Cardiac fibroblast (primary cell): ENCODE measurements around the gene GNAI3.

Source experiments
- DNase-seq, 2 donors: peaks; one replicate each; pipeline versions ENCODE4 v3.0.0 to v3.0.0-alpha.2; 2010; ENCODE audit warnings: low read depth in 2 of 2
- H3K4me3 ChIP-seq, 2 donors: replicated peaks in 1 of 2; 1 replicate in 1 of 2; 2 replicates in 1 of 2; pipeline ENCODE4 v1.5.1; 2011; ENCODE audit warnings: low read depth in 2 of 2, low read length in 2 of 2, mild to moderate bottlenecking in 2 of 2, moderate library complexity in 1 of 2
- TF ChIP-seq, protein P1 (sequence below): IDR thresholded peaks from one replicate; pipeline ENCODE4 v1.5.1; 2011; ENCODE audit warnings: low read depth, mild to moderate bottlenecking, low read length, inconsistent platforms

Gene GNAI3

DNA sequence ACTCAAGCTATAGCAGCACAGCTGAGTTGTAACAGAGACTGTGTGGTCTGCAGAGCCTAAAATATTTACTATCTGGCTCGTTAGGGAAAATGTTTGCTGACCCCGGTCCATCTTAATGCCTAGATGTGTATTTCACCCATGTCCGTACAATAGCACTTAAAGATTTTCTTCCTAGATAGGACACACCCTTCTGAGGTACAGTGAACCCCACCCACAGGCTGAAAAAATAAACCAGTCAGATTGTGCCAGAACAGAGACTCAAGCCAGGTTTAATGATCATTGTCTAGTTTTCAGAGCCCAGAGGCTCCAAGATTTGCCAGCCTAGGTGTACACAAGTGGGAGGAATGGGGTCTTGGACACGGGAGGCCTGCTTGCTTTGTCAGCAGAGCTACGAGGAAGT lies 44.5 kb upstream of the GNAI3 start:
- TF ChIP-seq, protein P1, sequence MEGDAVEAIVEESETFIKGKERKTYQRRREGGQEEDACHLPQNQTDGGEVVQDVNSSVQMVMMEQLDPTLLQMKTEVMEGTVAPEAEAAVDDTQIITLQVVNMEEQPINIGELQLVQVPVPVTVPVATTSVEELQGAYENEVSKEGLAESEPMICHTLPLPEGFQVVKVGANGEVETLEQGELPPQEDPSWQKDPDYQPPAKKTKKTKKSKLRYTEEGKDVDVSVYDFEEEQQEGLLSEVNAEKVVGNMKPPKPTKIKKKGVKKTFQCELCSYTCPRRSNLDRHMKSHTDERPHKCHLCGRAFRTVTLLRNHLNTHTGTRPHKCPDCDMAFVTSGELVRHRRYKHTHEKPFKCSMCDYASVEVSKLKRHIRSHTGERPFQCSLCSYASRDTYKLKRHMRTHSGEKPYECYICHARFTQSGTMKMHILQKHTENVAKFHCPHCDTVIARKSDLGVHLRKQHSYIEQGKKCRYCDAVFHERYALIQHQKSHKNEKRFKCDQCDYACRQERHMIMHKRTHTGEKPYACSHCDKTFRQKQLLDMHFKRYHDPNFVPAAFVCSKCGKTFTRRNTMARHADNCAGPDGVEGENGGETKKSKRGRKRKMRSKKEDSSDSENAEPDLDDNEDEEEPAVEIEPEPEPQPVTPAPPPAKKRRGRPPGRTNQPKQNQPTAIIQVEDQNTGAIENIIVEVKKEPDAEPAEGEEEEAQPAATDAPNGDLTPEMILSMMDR: no peak
- no peak overlapping the region for H3K4me3 ChIP-seq
- no peak for DNase-seq

DNA sequence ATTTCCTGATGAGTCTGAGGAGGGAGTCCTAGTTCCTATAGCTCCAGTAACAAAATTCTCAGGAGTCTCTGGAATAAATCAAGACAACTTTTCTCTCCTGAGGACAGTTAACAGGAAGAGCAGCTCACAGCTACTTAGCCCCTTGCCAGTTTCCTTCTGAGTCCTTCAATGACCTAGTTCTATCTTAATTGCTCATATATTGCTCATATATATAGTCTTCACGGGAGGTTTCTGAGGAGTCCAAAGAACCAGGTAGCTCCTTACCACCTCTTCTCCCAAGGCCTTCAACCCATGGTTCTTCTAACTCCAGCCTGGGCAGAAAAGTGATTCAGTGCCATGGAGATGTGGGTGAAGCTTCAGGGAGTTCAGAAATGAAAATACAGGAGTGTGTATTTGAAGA lies 43.4 kb upstream of the GNAI3 start:
- TF ChIP-seq, protein P1: no peak
- DNase-seq: no peak
- no peak overlapping the region for H3K4me3 ChIP-seq

DNA sequence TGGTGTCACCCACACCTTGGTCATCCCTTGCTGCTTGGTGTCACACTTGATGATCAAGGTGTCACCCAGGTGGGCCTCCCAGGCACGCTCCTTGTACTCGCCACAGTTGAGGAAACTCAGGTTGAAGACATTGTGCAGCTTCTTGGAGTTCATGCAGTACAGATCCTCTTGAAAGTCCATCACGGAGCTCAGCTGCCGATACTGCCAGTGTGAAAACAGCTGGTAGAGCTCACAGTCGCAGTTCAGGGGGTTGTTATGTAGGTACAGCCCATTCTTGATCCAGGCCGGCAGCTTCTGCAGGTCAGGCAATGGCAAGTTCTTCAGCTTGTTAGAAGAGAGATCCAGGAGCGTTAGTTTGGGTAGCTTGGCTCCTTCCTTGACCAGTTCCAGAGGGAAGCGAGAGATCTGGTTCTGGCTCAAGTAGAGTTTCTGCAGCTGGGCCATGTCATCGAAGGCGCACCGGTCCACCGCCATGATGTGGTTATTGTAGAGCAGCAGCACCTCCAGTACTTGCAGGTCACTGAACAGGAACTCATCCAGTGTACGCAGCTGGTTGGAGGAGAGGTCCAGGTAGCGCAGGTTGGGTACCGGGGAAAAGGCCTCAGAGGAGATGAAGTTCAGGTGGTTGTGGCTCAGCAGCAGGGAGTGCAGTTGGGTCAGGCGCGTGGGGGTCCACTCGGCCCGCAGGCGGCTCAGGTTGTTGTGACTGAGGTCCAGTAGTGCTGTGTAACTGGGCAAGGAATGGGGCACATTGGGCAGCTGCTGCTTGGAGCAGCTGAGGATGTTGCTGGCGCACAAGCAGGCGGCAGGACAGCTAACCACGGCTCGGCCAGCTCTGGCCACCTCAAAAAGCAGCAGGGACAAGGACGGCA lies 40.2 kb upstream of the GNAI3 start:
- TF ChIP-seq, protein P1: no peak
- DNase-seq: no peak
- H3K4me3 ChIP-seq: no peak overlapping the region

DNA sequence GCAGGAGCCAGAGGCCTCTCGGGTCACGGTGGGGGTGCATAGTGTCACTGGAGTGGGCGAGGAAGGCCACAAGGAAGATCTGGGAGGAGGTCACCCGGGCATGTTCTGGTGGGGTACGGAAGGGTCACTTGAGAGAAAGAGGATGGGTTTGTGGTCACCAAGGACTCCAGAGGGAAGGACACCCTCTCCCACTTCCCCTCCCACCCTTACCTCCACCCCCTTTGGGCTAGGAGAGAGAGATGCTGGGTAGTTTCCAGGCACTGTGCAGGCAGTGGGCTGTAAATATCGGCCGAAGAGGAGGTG lies 39.6 kb upstream of the GNAI3 start:
- no peak for DNase-seq

DNA sequence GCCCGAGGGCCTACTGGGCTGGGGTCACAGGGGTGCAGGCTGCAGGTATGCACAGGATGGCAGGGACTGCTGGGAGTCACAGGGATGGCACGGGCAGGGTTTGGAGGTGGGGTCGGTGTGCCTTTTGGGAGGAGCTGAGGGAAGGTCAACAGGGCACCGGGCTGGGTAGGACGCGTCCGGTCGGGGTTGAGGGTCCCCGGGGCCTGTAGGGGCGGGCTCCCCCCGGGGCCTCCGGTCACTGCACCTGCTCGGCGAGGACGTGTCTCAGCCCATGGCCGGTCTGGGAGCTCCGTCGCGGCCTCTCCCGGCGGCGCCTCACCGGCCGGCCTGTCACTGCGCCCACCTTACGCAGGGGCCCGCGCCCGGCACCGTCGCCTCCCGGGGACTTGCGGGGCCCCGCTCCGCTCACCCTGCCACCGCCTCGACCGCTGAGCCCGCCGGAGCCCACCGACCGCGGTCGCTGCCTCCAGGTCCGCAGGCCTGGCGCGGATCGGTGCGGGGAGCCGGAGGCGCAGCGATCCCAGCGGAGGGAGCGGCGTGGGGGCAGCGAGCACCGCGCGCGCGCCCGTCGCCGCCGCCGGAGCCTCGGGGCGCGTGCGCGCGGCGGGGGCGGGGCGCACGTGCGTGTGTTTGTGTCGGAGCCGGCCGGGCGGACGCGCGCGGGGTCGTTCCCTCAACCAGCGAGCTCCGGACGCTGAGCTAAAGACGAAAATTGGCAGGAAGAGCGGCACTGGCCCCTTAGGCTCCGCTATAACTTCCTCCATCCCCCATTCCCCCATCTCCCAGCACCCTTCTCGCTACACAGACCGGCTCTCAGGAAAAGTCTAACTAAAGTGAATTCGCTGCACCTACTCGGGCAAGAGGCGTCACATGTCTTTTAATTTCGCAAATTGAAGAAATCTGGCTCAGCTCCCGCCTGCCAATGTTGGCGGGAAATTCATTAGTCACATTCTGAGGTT lies 39.0 kb upstream of the GNAI3 start, which contains the start of gene AMIGO1:
Gene AMIGO1, minus strand, starts transcription at position 552 of the 959 bp plus-strand sequence. CDS start 815 bp downstream, outside the sequence.
- peak within 1 kb of the TSS; percentile 65 to 68 for H3K4me3 ChIP-seq
- peak; percentile 19 to 46 for DNase-seq
- TF ChIP-seq, protein P1: no peak

More for the DNA sequence above, 39.6 kb upstream of the GNAI3 start:
- TF ChIP-seq, protein P1: no peak
- H3K4me3 ChIP-seq: peak overlapping the region in 1 of 2 donors; percentile 37

DNA sequence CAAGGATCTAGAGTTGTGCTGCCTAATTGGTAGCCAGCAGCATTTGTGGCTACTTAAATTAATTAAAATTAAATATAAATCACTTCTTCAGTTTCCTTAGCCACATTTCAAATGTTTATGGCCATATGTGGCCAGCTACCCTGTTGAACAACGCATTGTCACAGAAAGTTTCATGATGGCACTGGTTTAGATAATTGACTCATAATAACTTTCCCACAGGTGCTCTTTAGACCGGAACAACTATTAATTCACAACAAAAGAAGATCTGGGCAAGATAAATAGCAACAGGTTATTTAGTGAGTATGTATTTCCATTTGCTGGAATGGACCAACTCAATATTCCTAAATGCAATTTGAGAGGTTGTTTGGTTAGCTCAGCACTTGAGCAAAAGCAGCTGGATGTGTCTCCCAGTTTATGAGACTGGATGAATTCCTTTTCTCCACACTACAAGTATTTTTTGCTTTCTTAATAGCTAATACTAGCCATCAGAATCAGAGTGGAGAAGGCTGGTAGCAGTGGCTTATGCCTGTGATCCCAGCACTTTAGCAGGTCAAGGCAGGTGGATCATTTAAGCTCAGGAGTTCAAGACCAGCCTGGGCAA lies 35.2 kb upstream of the GNAI3 start:
- TF ChIP-seq, protein P1: no peak
- no peak overlapping the region for H3K4me3 ChIP-seq
- no peak for DNase-seq
